ENCODE results near the gene TNFRSF25.

The TNFRSF25 gene

DNA sequence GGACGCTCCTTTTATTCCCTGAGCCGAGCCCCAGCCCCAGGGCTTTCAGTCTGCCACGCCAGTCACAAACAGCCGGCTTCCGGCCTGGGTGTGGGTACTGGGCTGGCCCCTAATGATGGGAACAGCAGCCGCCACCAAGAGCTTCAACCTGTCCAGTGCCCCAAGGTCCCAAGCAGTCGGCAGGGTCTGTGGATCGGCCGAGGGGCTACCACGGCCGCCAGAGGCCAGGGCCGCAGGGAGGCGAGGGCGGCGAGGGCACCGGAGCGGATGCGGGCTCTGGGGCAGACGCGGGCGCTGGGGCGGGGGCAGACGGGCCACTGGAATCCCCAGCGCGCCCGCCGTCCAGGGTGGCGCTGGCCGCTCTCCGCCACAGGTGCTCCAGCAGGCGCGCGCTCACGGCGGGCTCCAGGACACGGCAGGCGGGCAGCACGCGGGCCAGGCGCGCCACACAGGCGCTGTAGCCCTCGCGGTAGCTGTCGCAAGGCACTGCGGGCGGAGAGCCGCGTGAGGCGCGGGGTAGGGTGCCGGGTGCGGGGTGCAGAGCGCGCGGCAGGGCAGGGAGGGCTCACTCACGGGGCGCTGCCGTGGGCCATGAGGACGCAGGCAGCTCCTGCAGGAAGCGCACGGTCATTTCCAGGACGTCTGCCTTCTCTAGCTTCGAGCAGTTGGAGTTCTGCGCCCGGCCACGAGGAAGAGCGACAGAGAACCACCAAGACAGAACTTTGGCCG is 47.1 kb downstream of the TNFRSF25 start:
- no peak for DNase-seq (ENCODE audit: low read depth in 2 of 2)

DNA sequence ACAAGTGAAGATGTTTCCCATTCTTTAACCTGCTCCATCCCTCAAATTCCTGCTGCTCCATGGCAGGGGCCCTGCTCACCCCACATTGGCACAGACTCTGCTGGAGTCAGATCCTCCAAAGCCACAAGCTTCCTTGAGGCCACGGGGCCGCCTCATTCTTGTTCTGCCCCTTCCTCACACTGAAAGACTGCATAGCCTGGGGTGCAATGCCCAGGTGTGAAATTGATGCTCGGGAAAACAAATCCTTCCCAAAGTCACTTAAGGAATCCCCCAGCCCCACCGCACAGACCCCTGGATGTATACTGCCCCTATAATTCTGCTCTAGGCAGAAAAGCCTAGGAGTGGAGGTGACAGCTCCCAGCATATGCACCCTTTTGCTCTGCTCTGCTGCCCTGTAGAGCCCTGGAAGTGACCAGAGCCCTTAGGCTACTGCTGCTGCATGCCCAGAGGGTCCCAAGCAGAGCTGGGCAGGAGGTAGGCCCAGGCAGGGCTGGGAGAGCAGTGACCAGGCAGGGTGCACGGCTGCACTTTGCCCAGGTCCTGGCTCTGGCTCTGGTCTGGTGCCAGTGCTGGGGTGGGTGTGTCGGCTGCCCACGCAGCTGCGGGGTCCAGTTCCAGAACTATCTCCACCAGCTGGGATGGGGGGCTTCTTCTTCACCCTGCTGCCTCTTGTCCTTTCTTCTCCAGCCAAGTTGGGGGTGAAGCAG is 47.9 kb downstream of the TNFRSF25 start:
- DNase-seq (ENCODE audit: low read depth in 2 of 2) = no peak

- DNase-seq (ENCODE audit: low read depth in 2 of 2) = no peak
Observed at GRCh38 chr1:6416906-6417305, 49.1 kb downstream of the TNFRSF25 start.

- DNase-seq (ENCODE audit: low read depth in 2 of 2) = no peak
Observed at GRCh38 chr1:6416295-6416656, 49.7 kb downstream of the TNFRSF25 start.

- DNase-seq (ENCODE audit: low read depth in 2 of 2) = no peak
Observed at GRCh38 chr1:6414881-6415626, 50.9 kb downstream of the TNFRSF25 start.

DNA sequence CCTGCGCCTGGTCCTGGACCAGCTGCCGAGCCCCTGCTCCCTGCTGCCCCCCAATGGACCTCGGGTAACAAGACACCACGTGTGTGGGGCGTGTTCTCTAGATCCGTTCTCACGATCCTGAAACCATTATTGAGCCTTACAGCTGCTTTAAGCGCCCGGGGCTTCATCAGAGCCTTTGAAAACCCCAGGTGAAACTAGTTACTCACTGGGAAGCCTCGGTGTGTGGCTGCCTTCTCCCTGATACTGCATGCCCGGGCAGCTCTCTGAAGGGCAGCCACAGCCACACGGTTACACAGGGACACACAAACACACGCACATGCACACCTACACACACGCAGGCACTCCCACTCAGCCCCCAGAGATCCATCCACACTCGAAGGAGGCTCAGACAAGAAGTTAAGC is 51.5 kb downstream of the TNFRSF25 start:
- DNase-seq (ENCODE audit: low read depth in 2 of 2) = no peak

DNA sequence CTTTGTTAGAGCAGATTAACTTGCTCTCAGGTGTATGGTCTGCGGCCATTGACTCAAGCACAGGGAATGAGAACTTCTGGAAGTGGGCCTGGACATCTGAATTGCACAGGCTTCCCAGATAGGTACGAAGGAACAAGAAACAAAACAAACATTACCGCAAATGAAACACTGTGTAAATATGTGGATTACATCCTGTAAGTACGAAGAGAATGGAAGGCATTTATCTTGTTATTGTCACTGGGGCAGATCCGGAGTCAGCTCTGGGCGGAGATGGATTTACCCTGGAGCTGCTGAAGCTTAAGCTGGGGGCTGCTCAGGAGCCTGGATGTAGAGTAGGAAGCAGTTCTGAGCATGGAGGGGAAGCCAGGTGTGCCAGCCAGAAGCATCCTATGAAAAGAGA is 53.1 kb downstream of the TNFRSF25 start:
- DNase-seq (ENCODE audit: low read depth in 2 of 2) = no peak

Data from stimulated activated CD8-positive, alpha-beta memory T cell treated with anti-CD3 and anti-CD28 coated beads, Interleukin-7, amount 100 ng/mL, for 4 hours (primary cell).